HG03039 (cell line): ENCODE data around the gene MRGPRG.

Experiments used
- ATAC-seq: cut with Tn5 transposase; IDR thresholded peaks from one replicate; pipeline ENCODE4 v1.9.1; 2021; ENCODE audit warnings: mild to moderate bottlenecking, moderate library complexity; ENCODE audit not compliant: unreplicated experiment

The MRGPRG gene

GRCh38 chr11:3195251-3196160 lies 23.1 kb downstream of the MRGPRG start:
- no peak for ATAC-seq

GRCh38 chr11:3194016-3194816 lies 24.4 kb downstream of the MRGPRG start:
- no peak for ATAC-seq

- ATAC-seq, result no peak
Observed at GRCh38 chr11:3193373-3194015, 25.1 kb downstream of the MRGPRG start.

GRCh38 chr11:3192511-3193372 lies 25.9 kb downstream of the MRGPRG start:
- no peak for ATAC-seq

GRCh38 chr11:3191586-3192324 lies 26.9 kb downstream of the MRGPRG start:
- no peak for ATAC-seq

- ATAC-seq, result no peak
Observed at GRCh38 chr11:3190600-3190999, 28.0 kb downstream of the MRGPRG start.

- no peak for ATAC-seq
Observed at GRCh38 chr11:3189886-3190583, 28.6 kb downstream of the MRGPRG start.

GRCh38 chr11:3189196-3189843 lies 29.3 kb downstream of the MRGPRG start:
- ATAC-seq, result no peak

- ATAC-seq, result no peak
Observed at GRCh38 chr11:3188496-3189195, 30.0 kb downstream of the MRGPRG start.

GRCh38 chr11:3186166-3186953 lies 32.3 kb downstream of the MRGPRG start:
- ATAC-seq, result no peak

GRCh38 chr11:3184732-3185347 lies 33.8 kb downstream of the MRGPRG start:
- no peak for ATAC-seq

- no peak for ATAC-seq
Observed at GRCh38 chr11:3183523-3183922, 35.1 kb downstream of the MRGPRG start.

GRCh38 chr11:3182462-3182852 lies 36.2 kb downstream of the MRGPRG start:
- no peak for ATAC-seq

GRCh38 chr11:3181725-3182461 lies 36.7 kb downstream of the MRGPRG start:
- no peak for ATAC-seq

- no peak for ATAC-seq
Observed at GRCh38 chr11:3180869-3181268, 37.7 kb downstream of the MRGPRG start.

- ATAC-seq, result no peak
Observed at GRCh38 chr11:3178349-3178748, 40.3 kb downstream of the MRGPRG start.
